Stimulated activated naive CD4-positive, alpha-beta T cell treated with Interleukin-2 at 50 U/mL for 16 hours (primary cell): ENCODE data around the gene MAP4K4.
"Not testable (repeated sequence)": the region's sequence is repeated elsewhere in the genome, so short reads cannot be mapped to it uniquely, and the experiment has no call there.

ENCODE experiments used
- DNase-seq: peaks from one replicate; lab custom pipeline; 2025; lab: John Stamatoyannopoulos, UW

MAP4K4 gene

DNA sequence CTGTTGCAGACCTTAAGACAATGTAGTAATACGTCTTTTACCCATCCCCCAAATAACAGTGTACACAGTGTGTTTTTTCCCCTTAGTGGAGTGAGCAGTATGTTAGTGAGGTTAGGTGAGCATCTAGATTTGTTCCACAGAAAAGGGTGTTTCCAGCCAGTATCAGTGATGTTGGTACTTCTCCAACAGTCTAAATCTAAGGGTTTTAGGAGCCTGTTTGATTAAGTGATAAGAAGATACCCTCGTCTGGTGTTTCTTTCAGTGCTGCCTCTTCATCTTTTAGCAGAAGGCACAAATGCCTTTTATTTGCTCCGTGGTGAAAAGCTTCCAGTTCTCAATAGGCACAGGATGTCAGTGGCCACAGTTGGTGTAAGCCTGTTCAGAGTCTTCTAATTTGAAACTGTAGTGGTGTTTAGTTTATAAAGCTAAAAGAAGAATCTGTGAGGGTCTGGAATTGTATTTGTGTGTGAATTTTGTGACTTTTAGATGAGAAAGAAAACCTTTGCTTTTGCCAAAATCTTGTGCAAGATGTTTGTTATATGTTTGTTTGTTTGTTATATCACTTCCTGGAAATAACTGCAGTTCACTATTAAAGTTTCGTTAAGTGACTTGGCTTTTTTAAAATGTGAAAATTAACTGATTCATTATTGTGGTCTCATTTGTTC, 71.2 kb downstream of the MAP4K4 start:
- DNase-seq: no peak

DNA sequence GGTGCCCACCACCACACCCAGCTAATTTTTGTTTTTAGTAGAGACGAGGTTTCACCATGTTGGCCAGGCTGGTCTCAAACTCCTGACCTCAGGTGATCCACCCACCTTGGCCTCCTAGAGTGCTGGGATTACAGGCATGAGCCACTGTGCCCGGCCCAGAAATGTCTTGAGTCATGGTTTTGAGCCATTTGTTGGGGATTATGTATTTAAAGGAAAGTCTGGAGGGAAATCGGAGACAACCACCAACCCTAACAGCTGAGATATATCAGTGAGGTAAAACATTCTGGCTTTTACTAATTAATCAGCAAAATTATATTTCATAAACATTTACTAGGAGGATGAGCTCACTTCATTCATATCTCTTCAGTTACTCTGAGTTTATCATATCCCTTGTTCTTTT, 72.2 kb downstream of the MAP4K4 start:
- not testable (repeated sequence) for DNase-seq

DNA sequence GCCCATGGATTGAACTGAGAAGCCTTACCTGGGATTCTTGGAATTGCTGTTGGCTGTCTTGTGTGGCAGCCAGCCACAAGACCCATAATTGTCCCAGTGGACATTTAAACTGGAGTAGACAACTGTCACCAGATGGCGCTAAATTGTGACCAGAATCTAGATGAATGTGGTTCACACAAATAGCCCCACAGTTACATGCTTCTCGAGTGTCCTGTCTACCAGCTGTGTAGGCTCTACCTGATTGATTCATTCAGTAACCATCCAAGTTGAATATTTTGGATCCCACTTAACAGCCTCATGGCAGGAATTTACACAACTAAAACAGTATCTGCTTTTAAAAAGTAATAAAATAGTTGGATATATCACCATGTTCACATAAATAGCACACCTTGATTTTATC, 73.2 kb downstream of the MAP4K4 start:
- DNase-seq: no peak

- DNase-seq: no peak
Observed at GRCh38 chr2:101771227-101771902, 73.9 kb downstream of the MAP4K4 start.

DNA sequence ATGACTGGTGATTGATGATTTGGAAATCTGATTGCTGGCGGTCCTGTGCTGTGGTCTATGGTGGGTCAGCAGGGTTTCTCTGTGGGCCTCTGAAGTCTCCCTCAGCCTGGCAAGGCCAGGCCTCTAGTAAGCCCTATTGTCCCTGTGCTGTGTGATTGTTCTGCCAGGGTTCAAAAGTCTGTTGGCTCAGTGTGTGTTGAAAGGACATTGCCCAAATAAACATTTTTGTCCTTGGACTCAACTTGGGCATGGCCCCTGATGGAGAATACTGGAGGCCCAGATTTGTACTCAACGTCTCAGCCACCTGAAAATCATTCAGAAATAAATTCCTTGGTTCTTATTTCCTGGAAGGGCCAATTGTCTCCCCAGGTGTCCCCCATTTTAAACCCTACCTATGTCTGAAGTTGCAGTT, 74.4 kb downstream of the MAP4K4 start:
- DNase-seq: no peak

- no peak for DNase-seq
Observed at GRCh38 chr2:101773137-101773536, 75.6 kb downstream of the MAP4K4 start.

DNA sequence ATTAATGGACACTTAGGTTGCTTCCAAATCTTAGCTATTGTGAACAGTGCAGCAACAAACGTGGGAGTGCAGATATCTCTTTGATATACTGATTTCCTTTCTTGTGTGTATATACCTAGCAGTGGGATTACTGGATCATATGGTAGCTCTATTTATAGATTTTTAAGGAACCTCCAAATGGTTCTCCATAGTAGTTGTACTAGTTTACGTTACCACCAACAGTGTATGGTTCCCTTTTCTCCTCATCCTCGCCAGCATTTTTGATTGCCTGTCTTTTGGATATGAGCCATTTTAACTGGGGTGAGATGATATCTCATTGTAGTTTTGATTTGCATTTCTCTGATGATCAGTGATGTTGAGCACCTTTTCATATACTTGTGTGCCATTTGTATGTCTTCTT, 76.5 kb downstream of the MAP4K4 start:
- DNase-seq: not testable (repeated sequence)

- no peak for DNase-seq
Observed at GRCh38 chr2:101775092-101775491, 77.6 kb downstream of the MAP4K4 start.

GRCh38 chr2:101775636-101776035, 78.1 kb downstream of the MAP4K4 start:
- no peak for DNase-seq

DNA sequence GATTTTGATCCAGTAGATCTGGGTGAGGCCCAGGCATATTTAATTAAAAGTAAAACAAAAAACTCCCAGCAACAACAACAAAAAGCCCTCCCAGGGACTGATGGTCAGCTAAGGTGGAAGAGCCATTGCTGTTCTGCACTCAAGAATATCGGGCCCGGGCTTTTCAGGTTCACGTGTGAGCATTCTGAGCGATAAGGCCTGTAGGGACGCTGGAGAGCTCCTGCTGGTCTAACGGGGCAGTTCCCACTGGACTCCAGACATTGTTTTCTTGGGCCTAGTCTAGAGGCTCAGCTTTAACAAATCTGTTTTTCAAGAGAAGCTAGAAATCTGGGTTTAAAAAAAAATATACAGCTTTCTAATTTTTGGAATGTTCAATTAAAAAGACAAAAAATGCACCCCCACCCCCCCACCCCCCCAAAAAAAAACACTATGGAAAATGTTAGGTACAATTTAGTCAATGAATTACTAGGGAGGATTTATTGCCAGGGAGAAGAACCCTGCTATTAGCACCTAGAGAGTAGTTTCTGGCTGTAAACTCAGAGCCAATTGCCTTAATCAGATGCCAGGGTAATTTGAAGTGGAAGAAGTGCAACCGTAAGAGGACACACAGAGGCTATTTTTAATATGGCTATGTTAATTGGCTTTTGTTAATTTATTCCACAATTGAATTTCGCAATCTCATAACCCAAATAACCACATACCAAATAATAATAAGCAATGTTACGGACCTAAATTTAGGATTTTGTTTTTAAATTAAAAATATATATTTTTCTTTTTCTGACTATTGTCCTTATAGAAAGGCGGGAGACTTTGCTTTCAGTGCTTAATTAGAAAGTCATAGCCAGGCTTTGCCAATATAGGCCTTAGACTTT, 78.9 kb downstream of the MAP4K4 start:
- DNase-seq: no peak

- no peak for DNase-seq
Observed at GRCh38 chr2:101777337-101777736, 79.8 kb downstream of the MAP4K4 start.

DNA sequence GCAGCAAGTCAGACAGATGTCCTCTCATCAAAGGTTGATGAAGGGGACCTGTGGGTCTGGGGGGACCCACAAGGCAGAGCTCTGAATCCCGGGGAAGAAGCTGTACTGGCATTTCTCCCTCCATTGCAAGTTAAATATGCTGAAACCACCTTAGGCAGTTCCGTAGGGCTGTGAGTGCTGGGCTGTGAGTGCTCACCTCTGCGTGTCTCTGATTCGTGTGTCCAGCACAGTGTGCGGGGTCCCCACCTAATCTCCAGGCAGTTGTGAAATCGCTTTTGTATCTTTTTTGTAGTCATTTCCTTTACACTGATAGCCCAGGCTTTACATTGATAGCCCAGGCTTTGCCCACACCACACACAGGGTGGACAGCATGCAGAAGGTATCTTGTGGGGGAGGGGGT, 80.6 kb downstream of the MAP4K4 start:
- no peak for DNase-seq

DNA sequence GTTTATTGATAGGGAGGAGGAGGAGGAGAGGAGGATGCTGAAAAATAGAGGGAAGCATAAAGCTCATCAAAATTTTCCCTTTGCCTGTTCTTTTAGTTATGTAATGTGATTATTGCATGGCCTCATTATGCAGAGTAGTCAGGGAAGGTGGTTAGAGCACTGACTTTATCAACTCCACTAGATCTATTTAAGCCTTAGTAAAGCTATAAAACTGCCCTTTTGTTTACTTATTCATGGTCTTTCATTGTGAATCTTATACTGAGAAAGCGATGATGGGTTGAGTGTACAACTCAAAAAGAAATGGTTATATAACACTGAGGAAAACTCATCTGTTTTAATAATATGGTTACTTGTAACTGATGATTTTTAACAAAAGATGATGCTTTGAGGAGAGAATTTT, 81.7 kb downstream of the MAP4K4 start:
- DNase-seq: no peak

DNA sequence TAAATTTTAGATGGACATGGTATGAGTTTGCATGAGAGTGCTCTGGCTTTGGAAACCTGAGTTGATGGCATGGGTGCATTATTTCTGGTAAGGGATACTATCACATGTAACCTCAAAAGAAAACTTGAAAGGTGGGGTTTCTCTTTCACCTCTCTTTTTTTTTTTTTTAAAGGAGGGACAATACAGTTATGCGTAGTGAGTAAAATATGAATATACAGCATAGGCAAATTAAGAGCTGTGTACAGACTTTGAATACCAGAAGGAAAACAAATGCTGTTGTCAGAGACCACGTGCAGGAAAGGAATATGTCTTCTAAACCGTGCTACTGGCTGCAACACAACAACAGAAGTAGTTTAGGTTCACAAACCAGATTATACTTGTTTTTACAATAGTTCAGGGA, 82.1 kb downstream of the MAP4K4 start:
- DNase-seq: no peak

GRCh38 chr2:101781326-101781725, 83.8 kb downstream of the MAP4K4 start:
- DNase-seq: no peak

GRCh38 chr2:101781791-101782426, 84.4 kb downstream of the MAP4K4 start:
- DNase-seq: no peak

- DNase-seq: no peak
Observed at GRCh38 chr2:101782427-101782792, 84.9 kb downstream of the MAP4K4 start.

DNA sequence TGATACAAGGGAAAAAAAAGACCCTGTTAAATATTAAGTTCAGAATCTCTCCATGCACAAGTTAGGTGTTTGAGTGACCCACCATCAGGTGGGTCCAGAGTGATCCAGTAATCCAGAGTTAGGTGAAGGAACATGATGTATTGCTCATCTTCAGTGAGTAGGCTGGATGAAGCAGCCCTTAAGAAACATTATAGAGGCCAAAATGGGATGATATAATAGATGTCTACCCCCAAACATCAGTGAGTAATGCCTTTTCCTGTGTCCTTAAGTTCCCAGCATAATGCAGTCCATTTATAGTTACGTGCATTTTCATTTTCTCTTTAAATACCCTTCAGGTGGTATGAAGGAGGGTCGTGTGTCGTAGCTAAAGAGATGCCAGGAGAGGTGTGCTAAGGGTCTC, 89.6 kb downstream of the MAP4K4 start:
- no peak for DNase-seq

DNA sequence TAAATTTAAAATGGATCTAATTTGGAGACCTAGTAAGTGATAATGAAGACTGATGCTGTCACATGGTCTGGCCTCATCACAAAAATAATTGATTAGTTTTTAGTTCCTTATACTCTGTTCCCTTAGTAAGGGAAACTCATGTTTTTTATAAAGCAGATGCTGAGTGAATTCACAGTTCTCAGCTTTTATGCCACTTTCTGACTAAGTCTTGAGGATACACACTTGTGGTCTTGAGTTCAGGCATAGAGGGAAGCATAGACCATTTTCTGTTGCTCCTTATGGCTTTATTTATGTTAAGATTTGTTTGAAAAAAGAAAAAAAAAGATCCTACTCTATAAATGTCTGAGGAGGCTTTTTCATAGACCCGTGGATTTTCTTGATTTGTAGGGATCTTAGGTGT, 91.1 kb downstream of the MAP4K4 start:
- DNase-seq: no peak

DNA sequence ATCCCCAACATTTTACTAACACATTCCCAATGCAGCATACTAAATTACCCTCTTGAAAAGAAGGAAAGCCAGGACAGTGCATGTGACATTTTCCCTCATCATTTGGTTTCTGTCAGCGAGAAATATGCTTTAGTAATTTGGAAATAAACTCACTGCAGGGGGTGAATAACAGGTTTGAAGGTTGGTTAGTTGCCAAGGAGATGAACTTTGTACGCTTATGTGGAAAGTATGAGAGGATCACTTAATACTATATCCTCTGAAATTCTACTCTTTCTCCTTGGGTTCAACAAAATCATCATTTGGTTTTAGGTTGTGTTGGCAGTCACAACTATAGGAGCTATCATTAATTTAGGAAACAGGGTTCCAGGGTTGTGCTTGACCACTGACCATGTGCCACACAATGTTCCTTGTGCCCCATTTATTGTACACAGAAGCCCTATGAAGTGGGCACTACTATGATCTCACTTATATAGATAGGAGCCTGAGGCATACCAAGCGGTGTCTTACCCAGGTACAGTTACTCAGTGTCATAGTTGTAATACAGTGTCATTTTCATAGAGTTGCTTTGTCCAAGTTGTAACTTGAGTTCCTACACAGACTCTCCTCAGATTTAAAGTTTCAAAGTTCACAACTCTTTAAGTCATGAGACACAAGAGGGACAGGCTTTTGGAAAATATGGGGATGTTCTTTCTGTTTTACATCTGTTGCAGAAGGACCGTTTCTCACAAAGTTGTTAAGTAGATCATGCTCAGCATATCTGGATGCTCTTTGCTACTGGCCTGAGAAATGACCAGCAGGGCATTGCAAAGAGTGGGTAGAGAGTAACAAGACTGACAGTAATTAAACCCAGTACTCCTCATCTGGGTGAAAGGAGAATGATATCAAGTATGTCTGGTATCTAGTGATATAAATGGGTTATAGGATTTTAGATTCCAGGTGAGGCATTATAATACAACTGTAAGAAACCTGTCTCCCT, 91.8 kb downstream of the MAP4K4 start:
- no peak for DNase-seq

DNA sequence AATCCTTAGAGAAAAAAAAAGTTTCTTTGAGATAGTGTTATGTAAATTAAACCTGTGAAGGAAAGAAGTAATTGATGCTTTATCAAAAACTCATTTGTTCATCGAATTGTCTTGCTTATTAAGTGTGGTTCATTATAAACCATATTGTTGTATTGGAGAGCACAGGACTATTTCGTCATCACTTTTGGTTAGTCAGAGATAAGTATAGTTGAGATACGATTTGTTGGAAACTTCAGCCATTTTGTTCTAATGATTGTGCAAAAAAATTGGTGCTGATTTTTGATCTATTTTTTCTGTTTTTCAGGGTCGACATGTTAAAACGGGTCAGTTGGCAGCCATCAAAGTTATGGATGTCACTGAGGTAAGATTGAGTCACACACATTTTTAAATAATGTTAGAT, 92.9 kb downstream of the MAP4K4 start:
- no peak for DNase-seq
